Measurements from ENCODE around the gene CELF5. TPM values are rescaled to one million over a fixed set of nuclear protein-coding genes. Genes with fewer than 3 reads are reported as not detected.
A peak's percentile ranks its signal among the peaks of the same experiment; 100 is the strongest.

CELF5 gene
- total RNA-seq, 2 experiments from 2014 or later, result 0.13 TPM; not detected in 1

DNA sequence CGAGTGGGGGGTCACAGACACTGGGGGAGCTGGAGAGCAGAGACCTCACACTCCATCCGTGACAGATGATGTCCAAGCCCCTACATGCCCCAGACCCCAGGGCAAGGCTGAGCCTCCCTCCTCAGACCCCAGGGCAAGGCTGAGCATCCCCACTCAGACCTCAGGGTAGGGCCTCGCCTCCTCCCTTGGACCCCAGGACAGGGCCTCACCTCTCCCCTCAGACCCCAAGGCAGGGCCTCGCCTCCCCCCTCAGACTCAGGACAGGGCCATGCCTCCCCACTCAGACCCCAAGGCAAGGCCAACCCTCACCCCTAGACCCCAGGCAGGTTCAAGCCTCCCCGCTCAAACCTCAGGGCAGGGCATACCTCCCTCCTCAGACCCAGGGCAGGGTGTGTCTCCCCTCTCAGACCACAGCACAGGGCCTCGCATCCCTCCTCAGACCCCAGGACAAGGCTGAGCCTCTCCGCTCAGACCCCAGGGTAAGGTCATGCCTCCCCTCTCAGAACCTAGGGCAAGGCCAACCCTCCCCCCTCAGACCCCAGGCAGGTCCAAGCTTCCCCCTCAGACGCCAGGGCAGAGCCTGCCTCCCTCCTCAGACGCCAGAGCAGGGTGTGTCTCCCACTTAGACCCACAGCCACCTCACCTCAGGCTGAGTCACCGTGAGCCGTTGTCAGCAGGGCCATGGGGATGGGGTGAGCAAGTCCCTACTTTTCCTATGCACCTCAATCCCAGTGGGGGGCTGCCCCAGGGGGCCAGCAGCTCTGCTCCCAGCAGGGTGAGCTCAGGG, 47.6 kb upstream of the CELF5 start:
- no peaks in the 10 kb centered on the region for H3K9me3 ChIP-seq (ENCODE audit: low read length)
- H3K4me1 ChIP-seq (ENCODE audit: insufficient read depth, low read length, poor library complexity, severe bottlenecking), result peaks cover 70% of the 10 kb centered on the region
- intact Hi-C loops (cut with micrococcal nuclease; ENCODE audit: unreplicated experiment), result no loop called here
- no peaks in the 10 kb centered on the region for H3K36me3 ChIP-seq (ENCODE audit: insufficient read depth, low read length)
- 0 out of 2 replicates have a peak overlapping the region, but pooled peaks have one; percentile 6 for H3K4me2 ChIP-seq (ENCODE audit: low read length)
- H4K20me1 ChIP-seq (ENCODE audit: insufficient read depth, low read length), result no peaks in the 10 kb centered on the region
- no peaks in the 10 kb centered on the region for H3K9me2 ChIP-seq (ENCODE audit: insufficient read depth, low read length)
- H3K4me3 ChIP-seq (ENCODE audit: low read depth, low read length, poor library complexity, severe bottlenecking), result no peak overlapping the region
- ChIA-PET POLR2A (no interaction called here), CTCF (ENCODE audit: unreplicated experiment) (no interaction called here)
- H3K27ac ChIP-seq (ENCODE audit: low read depth, low read length, poor library complexity, severe bottlenecking), result no peak overlapping the region
- BruUV-seq (replicated peaks), result no TSS peak
- H2AFZ ChIP-seq (ENCODE audit: low read length), result no peak overlapping the region
- DNase-seq (ENCODE audit: low spot score), result no peak
- no peaks in the 10 kb centered on the region for H3K79me2 ChIP-seq (ENCODE audit: insufficient read depth, low read depth, low read length)
- TF ChIP-seq, protein P1, sequence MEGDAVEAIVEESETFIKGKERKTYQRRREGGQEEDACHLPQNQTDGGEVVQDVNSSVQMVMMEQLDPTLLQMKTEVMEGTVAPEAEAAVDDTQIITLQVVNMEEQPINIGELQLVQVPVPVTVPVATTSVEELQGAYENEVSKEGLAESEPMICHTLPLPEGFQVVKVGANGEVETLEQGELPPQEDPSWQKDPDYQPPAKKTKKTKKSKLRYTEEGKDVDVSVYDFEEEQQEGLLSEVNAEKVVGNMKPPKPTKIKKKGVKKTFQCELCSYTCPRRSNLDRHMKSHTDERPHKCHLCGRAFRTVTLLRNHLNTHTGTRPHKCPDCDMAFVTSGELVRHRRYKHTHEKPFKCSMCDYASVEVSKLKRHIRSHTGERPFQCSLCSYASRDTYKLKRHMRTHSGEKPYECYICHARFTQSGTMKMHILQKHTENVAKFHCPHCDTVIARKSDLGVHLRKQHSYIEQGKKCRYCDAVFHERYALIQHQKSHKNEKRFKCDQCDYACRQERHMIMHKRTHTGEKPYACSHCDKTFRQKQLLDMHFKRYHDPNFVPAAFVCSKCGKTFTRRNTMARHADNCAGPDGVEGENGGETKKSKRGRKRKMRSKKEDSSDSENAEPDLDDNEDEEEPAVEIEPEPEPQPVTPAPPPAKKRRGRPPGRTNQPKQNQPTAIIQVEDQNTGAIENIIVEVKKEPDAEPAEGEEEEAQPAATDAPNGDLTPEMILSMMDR (conservative IDR thresholded peaks at IDR 0.05; ENCODE audit: low read length), result no peak
- no peak for TF ChIP-seq EZH2phosphoT487 (IDR thresholded peaks at IDR 0.05; ENCODE audit: borderline replicate concordance, low read depth, low read length)

DNA sequence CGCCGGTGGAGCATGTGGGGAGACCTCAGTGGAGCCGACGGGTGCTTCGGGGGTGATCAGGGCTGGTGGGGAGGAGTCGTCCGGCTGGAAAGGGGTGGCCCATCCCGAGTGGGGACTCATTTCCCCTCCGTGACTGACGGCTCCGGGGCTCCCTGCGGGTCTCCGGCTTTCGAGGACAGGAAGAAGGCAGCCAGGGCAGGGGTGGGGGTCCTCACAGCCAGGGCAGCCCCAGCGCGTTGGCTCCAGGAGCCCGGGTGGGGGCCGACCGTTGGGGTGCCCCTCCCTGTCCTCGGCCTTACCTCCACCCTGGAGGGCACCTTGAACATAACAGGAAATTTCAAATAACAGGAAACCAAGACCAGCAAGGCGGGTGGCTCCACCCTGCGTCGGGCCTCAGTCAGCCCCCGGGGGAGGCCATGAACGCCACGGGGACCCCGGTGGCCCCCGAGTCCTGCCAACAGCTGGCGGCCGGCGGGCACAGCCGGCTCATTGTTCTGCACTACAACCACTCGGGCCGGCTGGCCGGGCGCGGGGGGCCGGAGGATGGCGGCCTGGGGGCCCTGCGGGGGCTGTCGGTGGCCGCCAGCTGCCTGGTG, 46.0 kb upstream of the CELF5 start, which contains the start of gene S1PR4:
Gene S1PR4, plus strand, starts transcription at position 393 of the 596 bp plus-strand sequence. Its CDS starts 24 bp downstream, at position 417.
- Histone ChIP-seq H3K79me2 (ENCODE audit: insufficient read depth, low read depth, low read length) (no peaks in the 10 kb centered on the region), H2AFZ (ENCODE audit: low read length) (peak within 1 kb of the TSS; percentile 68), H3K4me3 (ENCODE audit: low read depth, low read length, poor library complexity, severe bottlenecking) (peak within 1 kb of the TSS; percentile 71), H3K36me3 (ENCODE audit: insufficient read depth, low read length) (no peaks in the 10 kb centered on the region), H3K4me2 (ENCODE audit: low read length) (peak within 1 kb of the TSS; percentile 94), H3K9me3 (ENCODE audit: low read length) (no peaks in the 10 kb centered on the region), H3K9me2 (ENCODE audit: insufficient read depth, low read length) (no peaks in the 10 kb centered on the region), H4K20me1 (ENCODE audit: insufficient read depth, low read length) (no peaks in the 10 kb centered on the region), H3K27ac (ENCODE audit: low read depth, low read length, poor library complexity, severe bottlenecking) (peak within 1 kb of the TSS; percentile 97), H3K4me1 (ENCODE audit: insufficient read depth, low read length, poor library complexity, severe bottlenecking) (peaks cover 63% of the 10 kb centered on the region)
- intact Hi-C loops (cut with micrococcal nuclease; ENCODE audit: unreplicated experiment), result no loop called here
- BruUV-seq (replicated peaks), result no TSS peak
- DNase-seq (ENCODE audit: low spot score), result peak; percentile 83
- ChIA-PET POLR2A (no interaction called here), CTCF (ENCODE audit: unreplicated experiment) (no interaction called here)
- no peak for TF ChIP-seq EZH2phosphoT487 (IDR thresholded peaks at IDR 0.05; ENCODE audit: borderline replicate concordance, low read depth, low read length)
- TF ChIP-seq, protein P1 (conservative IDR thresholded peaks at IDR 0.05; ENCODE audit: low read length), result peak; percentile 47

Data from OCI-LY7 (cell line).